Fibroblast of skin of right biceps (primary cell): ENCODE data around the gene RYR1.
"Not testable (repeated sequence)": the region's sequence is repeated elsewhere in the genome, so short reads cannot be mapped to it uniquely, and the experiment has no call there.

ENCODE experiments used
- DNase-seq: peaks from one replicate; pipeline ENCODE4 v3.0.0-alpha.2; 2013

The RYR1 gene

GRCh38 chr19:38571682-38572081 is 138.2 kb downstream of the RYR1 start:
- DNase-seq: no peak

DNA sequence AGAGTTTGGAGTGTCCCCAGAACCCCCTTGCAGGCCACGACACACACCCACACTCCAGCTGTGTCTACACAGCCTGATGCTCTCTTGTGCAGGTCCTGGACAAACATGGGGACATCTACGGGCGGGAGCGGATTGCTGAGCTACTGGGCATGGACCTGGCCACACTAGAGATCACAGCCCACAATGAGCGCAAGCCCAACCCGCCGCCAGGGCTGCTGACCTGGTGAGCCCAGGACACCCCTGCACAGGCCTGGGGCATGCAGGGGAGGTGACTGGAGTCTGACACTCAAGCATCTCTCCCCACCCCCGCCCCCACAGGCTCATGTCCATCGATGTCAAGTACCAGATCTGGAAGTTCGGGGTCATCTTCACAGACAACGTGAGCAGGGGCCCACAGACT is 144.3 kb downstream of the RYR1 start:
- DNase-seq: no peak

- not testable (repeated sequence) for DNase-seq
Observed at GRCh38 chr19:38579304-38579703, 145.8 kb downstream of the RYR1 start.

GRCh38 chr19:38580080-38580479 is 146.6 kb downstream of the RYR1 start:
- no peak for DNase-seq

- no peak for DNase-seq
Observed at GRCh38 chr19:38583219-38583984, 149.9 kb downstream of the RYR1 start.

- no peak for DNase-seq
Observed at GRCh38 chr19:38583985-38584305, 150.5 kb downstream of the RYR1 start.

DNA sequence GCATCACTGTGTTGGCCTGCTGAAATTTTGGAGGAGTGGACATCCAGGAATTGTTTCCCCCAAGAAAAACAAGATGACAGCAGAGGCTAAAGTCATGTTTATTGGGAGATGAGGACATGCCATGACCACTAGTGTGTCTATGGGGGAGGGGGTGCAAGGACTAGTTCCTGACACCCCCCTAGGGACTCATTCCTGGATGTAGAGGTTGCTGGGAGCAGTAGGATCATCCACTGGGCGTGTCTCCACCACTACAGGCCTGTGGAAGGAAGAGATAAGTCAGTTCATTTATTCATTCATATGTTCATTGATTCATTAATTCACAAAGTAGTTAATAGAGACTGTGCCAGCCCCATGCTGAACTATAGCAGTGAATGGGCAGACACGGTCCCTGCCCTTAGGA is 154.1 kb downstream of the RYR1 start:
- no peak for DNase-seq

DNA sequence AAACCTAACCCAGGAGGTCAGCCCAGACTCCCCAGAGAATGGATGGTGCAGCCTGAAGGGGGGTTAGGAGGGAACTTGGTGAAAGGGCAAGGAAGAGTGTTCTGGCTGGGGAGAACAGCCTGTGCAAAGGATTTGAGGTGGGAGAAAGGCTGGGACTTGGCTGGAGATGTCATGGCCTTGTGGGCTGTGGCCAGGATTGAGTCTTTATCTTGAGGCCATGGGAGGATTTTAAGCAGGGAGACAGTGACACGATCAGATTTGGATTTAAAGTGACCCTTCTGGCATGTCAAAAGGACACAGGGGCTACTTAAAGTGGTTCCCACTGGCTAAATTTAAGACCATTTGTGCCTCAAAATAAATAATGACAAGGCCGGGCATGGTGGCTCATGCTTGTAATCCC is 154.6 kb downstream of the RYR1 start:
- no peak for DNase-seq

DNA sequence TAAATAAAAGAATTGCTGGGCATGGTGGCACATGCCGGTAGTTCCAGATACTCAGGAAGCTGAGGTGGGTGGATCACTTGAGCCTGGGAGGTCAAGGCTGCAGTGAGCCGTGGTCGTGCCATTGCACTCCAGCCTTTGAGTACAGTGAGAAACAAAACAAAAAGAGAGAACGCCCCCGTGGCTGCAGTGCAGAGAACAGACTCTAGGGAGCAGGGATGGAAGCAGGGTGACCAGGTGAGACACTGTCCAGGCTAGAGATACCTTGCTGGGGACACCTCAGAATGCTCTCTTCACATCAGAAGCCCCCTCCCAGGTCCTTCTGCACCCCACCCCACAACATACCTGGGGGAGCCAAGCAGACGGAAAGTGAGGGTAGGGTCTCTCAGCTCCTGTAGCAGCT is 159.4 kb downstream of the RYR1 start:
- DNase-seq: no peak

DNA sequence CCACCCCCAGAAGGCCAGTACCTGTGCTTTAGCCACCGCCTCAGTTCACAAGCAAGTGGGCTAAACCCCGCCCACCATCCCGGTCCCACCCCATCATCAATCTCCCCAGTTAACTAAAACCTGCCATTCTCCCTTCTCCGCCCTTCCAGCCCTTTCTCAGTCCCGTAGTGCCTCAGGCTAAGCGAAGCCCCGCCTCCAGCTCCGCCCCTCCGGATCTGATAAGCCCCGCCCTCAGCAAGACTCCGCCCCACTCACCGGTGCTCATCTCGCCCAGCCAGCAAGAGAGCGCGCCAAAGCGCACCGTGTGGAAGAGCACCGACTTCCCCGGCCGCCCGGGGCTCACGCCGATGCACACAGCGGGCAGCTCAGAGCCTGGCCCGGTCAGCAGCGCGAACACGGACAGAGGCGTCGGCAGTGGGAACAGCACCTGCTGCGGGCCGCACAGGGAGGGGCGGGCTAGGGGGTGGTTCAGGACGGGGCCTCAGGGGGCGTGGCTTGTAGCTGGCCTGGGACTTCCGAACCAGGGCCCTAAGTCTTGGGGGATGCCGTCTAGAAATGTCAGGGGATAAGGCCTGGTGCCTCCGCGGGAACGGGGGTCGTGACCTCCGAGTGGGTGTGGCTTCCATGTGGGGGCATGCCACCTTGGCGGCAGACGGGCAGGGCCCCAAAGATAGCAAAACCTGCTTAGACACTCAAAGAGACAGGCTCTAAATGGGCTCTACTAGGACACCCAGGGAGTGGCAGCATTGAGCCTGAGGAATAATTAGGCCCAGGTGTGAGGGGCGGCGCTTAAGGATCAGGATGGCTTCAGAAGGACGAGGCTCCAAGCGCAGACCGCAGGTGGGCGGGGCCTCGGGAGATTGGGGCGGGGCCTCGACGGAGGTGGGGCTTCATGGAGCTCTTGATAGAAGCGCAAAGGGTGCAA is 162.8 kb downstream of the RYR1 start:
- DNase-seq: peak; percentile 11

DNA sequence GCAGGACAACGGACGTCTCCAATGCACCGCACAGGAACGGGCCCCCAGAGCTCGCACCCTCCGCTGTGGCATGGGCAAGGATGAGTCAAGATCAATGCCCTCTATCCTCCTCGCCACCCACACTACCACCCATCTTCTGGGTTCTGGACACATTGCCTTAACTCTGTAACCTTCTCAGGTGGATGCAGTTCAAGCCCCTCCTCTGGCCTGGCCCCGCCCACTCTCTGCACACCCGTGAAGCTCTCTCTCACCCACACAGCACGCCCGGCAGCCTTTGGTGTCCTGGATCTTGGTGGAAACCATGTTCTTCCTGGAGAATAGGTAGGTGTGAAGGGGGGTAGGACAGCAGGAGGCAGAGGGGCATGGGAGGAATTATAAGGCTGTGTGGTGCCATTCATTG is 163.6 kb downstream of the RYR1 start:
- DNase-seq: no peak

GRCh38 chr19:38599722-38600121 is 166.2 kb downstream of the RYR1 start:
- no peak for DNase-seq

- not testable (repeated sequence) for DNase-seq
Observed at GRCh38 chr19:38602856-38603255, 169.4 kb downstream of the RYR1 start.

DNA sequence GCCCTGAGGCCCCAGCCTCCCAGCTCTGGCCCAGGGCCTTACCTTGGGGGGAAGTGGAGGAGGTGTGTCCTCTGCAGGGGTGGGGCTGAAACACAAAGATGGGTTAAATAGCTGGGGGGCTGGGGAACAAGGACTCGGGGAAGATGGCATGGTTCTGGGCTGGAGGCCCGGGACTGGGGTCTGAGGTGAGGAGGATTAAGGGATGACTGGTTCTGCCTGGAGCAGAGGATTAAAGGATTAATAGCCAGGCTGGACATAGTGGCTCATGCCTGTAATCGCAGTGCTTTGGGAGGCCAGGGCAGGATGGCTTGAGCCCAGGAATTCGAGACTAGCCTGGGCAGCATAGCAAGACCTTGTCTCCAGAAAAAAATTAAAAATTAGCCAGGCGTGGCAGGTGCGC is 172.6 kb downstream of the RYR1 start:
- DNase-seq: no peak

- no peak for DNase-seq
Observed at GRCh38 chr19:38614289-38614688, 180.8 kb downstream of the RYR1 start.

- no peak for DNase-seq
Observed at GRCh38 chr19:38615007-38615581, 181.6 kb downstream of the RYR1 start.

DNA sequence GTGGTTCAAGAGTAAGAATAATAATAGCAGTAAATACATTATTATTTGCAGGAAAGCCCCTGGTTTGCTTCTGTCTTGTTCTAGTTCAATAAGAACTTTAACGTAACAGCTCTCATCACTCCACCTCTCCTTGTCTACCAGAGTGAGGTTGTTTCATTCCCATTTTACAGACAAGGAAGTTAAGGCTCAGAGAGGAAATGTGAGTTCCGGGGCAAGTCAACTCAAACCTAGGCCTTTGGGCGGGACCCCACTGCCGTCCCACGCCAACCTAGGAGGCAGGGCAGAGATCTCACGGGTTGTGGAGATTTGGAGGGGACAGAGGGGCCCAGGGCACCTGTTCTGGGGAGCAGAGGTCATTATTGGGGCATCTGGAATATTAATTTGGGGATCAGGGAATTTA is 182.8 kb downstream of the RYR1 start:
- no peak for DNase-seq

- DNase-seq: no peak
Observed at GRCh38 chr19:38617283-38617763, 183.8 kb downstream of the RYR1 start.

DNA sequence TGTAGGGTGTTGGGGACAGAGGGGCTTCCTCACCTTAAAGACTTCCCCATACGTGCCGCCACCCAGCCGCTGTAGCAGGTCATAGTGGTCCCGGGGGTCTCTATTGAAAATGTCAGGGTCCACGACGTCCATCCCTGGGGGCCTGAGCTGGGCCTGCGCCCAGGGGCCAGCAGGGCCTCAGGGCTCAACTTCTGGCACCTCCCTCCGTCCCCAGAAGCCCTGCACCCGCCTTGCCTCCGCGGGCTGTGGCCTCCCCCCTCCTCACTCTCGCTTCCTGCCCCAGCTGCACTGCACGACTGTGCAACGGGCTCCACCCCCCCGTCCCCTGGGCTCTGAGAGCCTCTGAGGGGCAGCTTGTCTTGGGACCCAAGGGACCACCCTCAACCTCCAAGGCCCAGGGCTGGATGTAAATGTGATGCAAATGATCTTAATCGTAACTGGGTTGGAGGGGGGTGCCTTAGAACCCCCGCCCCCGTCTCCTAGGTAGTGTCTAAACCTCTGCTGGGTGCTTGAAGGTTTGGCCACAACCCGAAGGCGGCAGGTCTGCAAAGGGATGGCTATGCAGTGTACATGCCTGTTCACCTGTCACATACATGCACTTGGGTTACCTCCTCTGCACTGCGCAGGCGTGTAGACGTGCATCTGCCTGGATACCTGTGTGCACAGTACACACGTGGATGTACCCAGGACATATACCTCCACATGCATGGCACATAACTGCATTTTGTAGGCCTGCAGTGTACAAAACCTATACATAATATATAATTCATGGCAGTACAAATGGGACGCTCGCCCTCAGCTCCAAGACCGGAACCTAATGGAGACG is 184.5 kb downstream of the RYR1 start, which contains the start of gene MAP4K1:
Gene MAP4K1, minus strand, starts transcription at position 190 of the 826 bp plus-strand sequence. Its CDS starts 58 bp downstream, at position 132.
- DNase-seq: no peak

DNA sequence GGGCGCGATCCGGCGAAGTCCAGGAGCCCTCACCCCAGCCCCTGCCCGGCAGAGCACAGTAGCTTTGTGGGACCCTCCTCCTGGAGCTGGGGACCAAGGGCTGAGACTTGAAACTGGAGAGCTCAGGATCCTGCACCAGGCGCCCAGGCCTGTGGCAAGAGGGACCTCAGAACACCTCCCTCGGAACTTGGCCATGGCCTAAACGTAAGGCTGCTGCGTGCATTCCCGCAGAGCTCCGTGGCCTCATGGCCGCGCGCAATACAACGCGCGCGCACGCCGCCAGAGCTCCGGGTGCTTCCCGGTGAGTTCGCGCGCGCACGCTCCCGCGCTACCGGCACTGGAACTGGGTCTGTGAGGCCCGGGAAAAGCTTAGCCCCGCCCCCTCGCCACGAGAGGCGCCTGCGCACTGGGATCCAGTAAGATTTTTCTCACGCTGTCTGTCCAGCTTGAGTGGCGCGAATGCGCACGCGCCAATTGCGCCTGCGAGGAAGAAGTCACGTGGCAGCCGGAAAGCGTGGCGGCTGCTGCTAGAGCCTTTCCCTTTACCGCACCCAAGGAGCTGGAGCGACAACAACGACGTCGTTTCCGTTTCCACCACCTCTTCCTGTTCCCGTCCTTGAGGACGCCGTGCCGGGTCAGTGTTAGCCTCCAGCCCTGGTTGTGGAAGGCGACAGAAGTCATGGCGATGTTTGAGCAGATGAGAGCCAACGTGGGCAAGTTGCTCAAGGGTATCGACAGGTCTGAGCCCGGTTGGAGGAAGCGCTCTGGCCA is 185.3 kb downstream of the RYR1 start, which contains the start of gene EIF3K:
Gene EIF3K, plus strand, starts transcription at position 599 of the 771 bp plus-strand sequence. Its CDS starts 81 bp downstream, at position 680.
- peak; percentile 99 for DNase-seq

GRCh38 chr19:38619361-38620174 is 186.1 kb downstream of the RYR1 start:
- no peak for DNase-seq
